Spleen (tissue), 11 donors: ENCODE results near the gene IL31. TPM values are rescaled to one million over a fixed set of nuclear protein-coding genes. Genes with fewer than 3 reads are reported as not detected.
A peak's percentile ranks its signal among the peaks of the same experiment; 100 is the strongest.

Experiments used
- DNase-seq: peaks from one replicate; pipeline ENCODE4 v3.0.0-alpha.2; 2020
- H3K27ac ChIP-seq, 8 donors: fragments of 200-600 bp; sonication (generic) in 7 of 8; 1 replicate in 4 of 8; 2 replicates in 4 of 8; pipeline versions ENCODE4 v1.5.0 to v1.8.0; 2016 to 2021; ENCODE audit warnings: inconsistent platforms in 4 of 8, mild to moderate bottlenecking in 4 of 8, moderate library complexity in 1 of 8
- H3K27me3 ChIP-seq, 7 donors: fragments of 200-600 bp; sonication (generic) in 6 of 7; replicated peaks in 1 of 7; 1 replicate in 4 of 7; 2 replicates in 3 of 7; pipeline versions ENCODE4 v1.5.0 to v1.8.0; 2016 to 2021; ENCODE audit warnings: inconsistent platforms in 3 of 7, mild to moderate bottlenecking in 1 of 7
- H3K36me3 ChIP-seq, 6 donors: fragments of 200-600 bp; sonication (generic) in 5 of 6; 1 replicate in 4 of 6; 2 replicates in 2 of 6; pipeline versions ENCODE4 v1.5.0 to v1.8.0; 2016 to 2021; ENCODE audit warnings: inconsistent platforms in 2 of 6
- H3K4me1 ChIP-seq, 6 donors: fragments of 200-600 bp; sonication (generic) in 5 of 6; 1 replicate in 3 of 6; 2 replicates in 3 of 6; pipeline versions ENCODE4 v1.5.0 to v1.8.0; 2016 to 2021; ENCODE audit warnings: inconsistent platforms in 3 of 6
- H3K4me3 ChIP-seq, 8 donors: fragments of 200-600 bp; sonication (generic) in 7 of 8; 1 replicate in 4 of 8; 2 replicates in 4 of 8; pipeline versions ENCODE4 v1.5.0 to v1.8.0; 2016 to 2021; ENCODE audit warnings: inconsistent platforms in 4 of 8, mild to moderate bottlenecking in 4 of 8, moderate library complexity in 2 of 8
- H3K9me3 ChIP-seq, 8 donors: fragments of 200-600 bp; sonication (generic) in 7 of 8; 1 replicate in 4 of 8; 2 replicates in 4 of 8; pipeline versions ENCODE4 v1.5.0 to v1.8.0; 2016 to 2021; ENCODE audit warnings: inconsistent platforms in 4 of 8
- CTCF ChIP-seq, 11 experiments: fragments of 200-600 bp in 7 of 11; fragments of 450-650 bp in 4 of 11; sonication (generic) in 4 of 11; IDR thresholded peaks in 8 of 11; conservative IDR thresholded peaks in 3 of 11; 1 replicate in 7 of 11; 2 replicates in 4 of 11; pipeline versions ENCODE4 v1.4.0 to v1.8.0; 2016 to 2021; ENCODE audit warnings: antibody characterized with exemption in 11 of 11, inconsistent platforms in 4 of 11, mild to moderate bottlenecking in 1 of 11
- POLR2A ChIP-seq, 3 donors: fragments of 450-650 bp; IDR thresholded peaks; one replicate each; pipeline ENCODE4 v1.5.1; 2017; ENCODE audit warnings: antibody characterized with exemption in 3 of 3, mild to moderate bottlenecking in 1 of 3
- POLR2AphosphoS5 ChIP-seq, 3 donors: sonication (generic); formaldehyde crosslinking; IDR thresholded peaks; one replicate each; pipeline ENCODE4 v1.5.1; 2017; ENCODE audit warnings: antibody characterized with exemption in 3 of 3
- WGBS, 5 donors: extraction: QIAGEN DNeasy Blood & Tissue Kit in 3 of 5; methylation state at CpG; one replicate each; pipeline versions ENCODE4 v1.1.5 to v1.1.7; 2013 to 2018; 5-methylcytosine and 5-hydroxymethylcytosine counted together
- intact Hi-C: fragments of 100-400 bp; cut with DNase I; formaldehyde crosslinking; loops from one replicate; pipeline ENCODE4 v1.15.0; 2023; ENCODE audit warnings: low total_unique reads
- polyA plus RNA-seq, 3 donors: library from polyadenylated mRNA; stranded (reverse); fragments of 200-250 nt; gene quantifications; one replicate each; pipeline ENCODE4 v1.2.1, GENCODE V29; 2013
- total RNA-seq, 7 donors: library from RNA; depleted of rRNA in 3 of 7; stranded (reverse); fragments of >200 nt in 3 of 7; fragmentation: NEBNext Ultra II Directional in 4 of 7; extraction: Animal tissue kit (Norgen Biotek cat#: 25700) in 4 of 7; gene quantifications; one replicate each; pipeline versions ENCODE4 v1.1.0 to v1.2.1, GENCODE V29; 2016 to 2021
- donor health status: healthy with polysubstance abuse.
- donor health status: DM: no; HTN: no; CAD: no; lungs with moderate emphysema.
- donor health status: DM: no; HTN: no; CAD: no.
- donor health status: Bipolar disorder and iron deficiency.
- donor health status: healthy.
- donor health status: DM: no; HTN: no; CAD: no.
- donor health status: DM: yes; HTN: yes; CAD: no.

IL31 gene
- total and polyA plus RNA-seq, 10 donors = not detected

GRCh38 chr12:122126342-122126635, 47.7 kb downstream of the IL31 start:
- intact Hi-C loops = no loop called here
- WGBS, 5 donors = 77 to 89% (median 82%) methylated on average over 7 of the region's 7 CpGs
- Histone ChIP-seq H3K36me3 (peaks cover 7 to 49% (median 41%) of the 10 kb centered on the region in 6 donors), H3K4me1 (peaks cover 6 to 55% (median 34%) of the 10 kb centered on the region in 6 donors), H3K4me3 (no peak overlapping the region), H3K9me3 (no peaks in the 10 kb centered on the region), H3K27ac (no peak overlapping the region), H3K27me3 (no peaks in the 10 kb centered on the region)
- DNase-seq = peak; percentile 42
- TF ChIP-seq POLR2A (IDR thresholded peaks at IDR 0.05) (no peak), CTCF (IDR thresholded peaks at IDR 0.05 in 8 of 11, conservative IDR thresholded peaks at IDR 0.05 in 3 of 11) (no peak)

- H3K27me3 ChIP-seq = no peaks in the 10 kb centered on the region
- peaks cover 6 to 60% (median 36%) of the 10 kb centered on the region in 6 donors for H3K4me1 ChIP-seq
- 63 to 80% (median 70%) methylated on average over 11 to 13 of the region's 13 CpGs for WGBS, 5 donors
- peaks cover 7 to 43% (median 36%) of the 10 kb centered on the region in 6 donors for H3K36me3 ChIP-seq
- H3K4me3 ChIP-seq = no peak overlapping the region
- no peaks in the 10 kb centered on the region for H3K9me3 ChIP-seq
- DNase-seq = peak; percentile 49
- intact Hi-C loops = no loop called here
- H3K27ac ChIP-seq = no peak overlapping the region
- no peak for TF ChIP-seq CTCF (IDR thresholded peaks at IDR 0.05 in 8 of 11, conservative IDR thresholded peaks at IDR 0.05 in 3 of 11)
- no peak for TF ChIP-seq POLR2AphosphoS5 (IDR thresholded peaks at IDR 0.05)
- TF ChIP-seq POLR2A (IDR thresholded peaks at IDR 0.05) = no peak
These were observed 48.3 kb downstream of the IL31 start for GRCh38 chr12:122125452-122126341.

GRCh38 chr12:122124370-122124769, 49.7 kb downstream of the IL31 start:
- intact Hi-C loops = no loop called here
- Histone ChIP-seq H3K4me1 (peaks cover 6 to 73% (median 36%) of the 10 kb centered on the region in 6 donors), H3K27me3 (no peaks in the 10 kb centered on the region), H3K36me3 (peaks cover 6 to 30% (median 23%) of the 10 kb centered on the region in 6 donors), H3K9me3 (no peaks in the 10 kb centered on the region), H3K27ac (no peak overlapping the region), H3K4me3 (no peak overlapping the region)
- DNase-seq = peak; percentile 22
- TF ChIP-seq POLR2AphosphoS5 (IDR thresholded peaks at IDR 0.05) (no peak), POLR2A (IDR thresholded peaks at IDR 0.05) (no peak), CTCF (IDR thresholded peaks at IDR 0.05 in 8 of 11, conservative IDR thresholded peaks at IDR 0.05 in 3 of 11) (no peak)
- 82 to 93% (median 86%) methylated on average over 6 to 13 of the region's 14 CpGs for WGBS, 5 donors

GRCh38 chr12:122123761-122124145, 50.3 kb downstream of the IL31 start:
- 82 to 94% (median 87%) methylated on average over 9 of the region's 9 CpGs for WGBS, 5 donors
- intact Hi-C loops = loop anchor here (2.0 kb wide), 1 partner anchor 69 kb away; no protein-coding TSS in a partner anchor
- H3K4me3 ChIP-seq = no peak overlapping the region
- peaks cover 0 to 24% (median 16%) of the 10 kb centered on the region in 6 donors for H3K36me3 ChIP-seq
- no peaks in the 10 kb centered on the region for H3K27me3 ChIP-seq
- DNase-seq = peak; percentile 52
- H3K9me3 ChIP-seq = no peaks in the 10 kb centered on the region
- peaks cover 6 to 73% (median 36%) of the 10 kb centered on the region in 6 donors for H3K4me1 ChIP-seq
- H3K27ac ChIP-seq = peak overlapping the region in 1 of 8 donors; percentile 45
- TF ChIP-seq POLR2A (IDR thresholded peaks at IDR 0.05) (no peak), CTCF (IDR thresholded peaks at IDR 0.05 in 8 of 11, conservative IDR thresholded peaks at IDR 0.05 in 3 of 11) (no peak), POLR2AphosphoS5 (IDR thresholded peaks at IDR 0.05) (no peak)
